HG02678 (cell line): ENCODE results near the gene SEC61A1.

Experiments
- ATAC-seq: cut with Tn5 transposase; IDR thresholded peaks from one replicate; pipeline ENCODE4 v1.9.1; 2021; ENCODE audit warnings: mild to moderate bottlenecking, moderate library complexity; ENCODE audit not compliant: unreplicated experiment

The SEC61A1 gene

GRCh38 chr3:128056258-128056657 lies 4.0 kb downstream of the SEC61A1 start:
- ATAC-seq: no peak

- no peak for ATAC-seq
Observed at GRCh38 chr3:128060473-128061381, 8.5 kb downstream of the SEC61A1 start.

- no peak for ATAC-seq
Observed at GRCh38 chr3:128062033-128062745, 10.0 kb downstream of the SEC61A1 start.

GRCh38 chr3:128063865-128064264 lies 11.6 kb downstream of the SEC61A1 start:
- no peak for ATAC-seq

GRCh38 chr3:128064962-128065361 lies 12.7 kb downstream of the SEC61A1 start:
- ATAC-seq: no peak

GRCh38 chr3:128066114-128066513 lies 13.9 kb downstream of the SEC61A1 start:
- ATAC-seq: no peak

GRCh38 chr3:128066676-128067075 lies 14.4 kb downstream of the SEC61A1 start:
- ATAC-seq: no peak

GRCh38 chr3:128067489-128067888 lies 15.3 kb downstream of the SEC61A1 start:
- no peak for ATAC-seq

GRCh38 chr3:128068156-128068620 lies 16.0 kb downstream of the SEC61A1 start:
- no peak for ATAC-seq

GRCh38 chr3:128069271-128069670 lies 17.0 kb downstream of the SEC61A1 start:
- ATAC-seq: no peak

GRCh38 chr3:128070898-128071591 lies 18.8 kb downstream of the SEC61A1 start:
- no peak for ATAC-seq

GRCh38 chr3:128071771-128072453 lies 19.7 kb downstream of the SEC61A1 start:
- no peak for ATAC-seq

GRCh38 chr3:128072454-128073184 lies 20.4 kb downstream of the SEC61A1 start:
- no peak for ATAC-seq

- no peak for ATAC-seq
Observed at GRCh38 chr3:128073185-128073725, 21.0 kb downstream of the SEC61A1 start.

- no peak for ATAC-seq
Observed at GRCh38 chr3:128073807-128074206, 21.6 kb downstream of the SEC61A1 start.

GRCh38 chr3:128074851-128075521 lies 22.7 kb downstream of the SEC61A1 start:
- ATAC-seq: no peak

- ATAC-seq: peak; percentile 68
Observed at GRCh38 chr3:128075522-128076482, 23.6 kb downstream of the SEC61A1 start.
